ENCODE measurements around the gene RILPL2.
A peak's percentile ranks its signal among the peaks of the same experiment; 100 is the strongest.
"Not testable (repeated sequence)": the region's sequence is repeated elsewhere in the genome, so short reads cannot be mapped to it uniquely, and the experiment has no call there.

The RILPL2 gene, protein sequence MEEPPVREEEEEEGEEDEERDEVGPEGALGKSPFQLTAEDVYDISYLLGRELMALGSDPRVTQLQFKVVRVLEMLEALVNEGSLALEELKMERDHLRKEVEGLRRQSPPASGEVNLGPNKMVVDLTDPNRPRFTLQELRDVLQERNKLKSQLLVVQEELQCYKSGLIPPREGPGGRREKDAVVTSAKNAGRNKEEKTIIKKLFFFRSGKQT

DNA sequence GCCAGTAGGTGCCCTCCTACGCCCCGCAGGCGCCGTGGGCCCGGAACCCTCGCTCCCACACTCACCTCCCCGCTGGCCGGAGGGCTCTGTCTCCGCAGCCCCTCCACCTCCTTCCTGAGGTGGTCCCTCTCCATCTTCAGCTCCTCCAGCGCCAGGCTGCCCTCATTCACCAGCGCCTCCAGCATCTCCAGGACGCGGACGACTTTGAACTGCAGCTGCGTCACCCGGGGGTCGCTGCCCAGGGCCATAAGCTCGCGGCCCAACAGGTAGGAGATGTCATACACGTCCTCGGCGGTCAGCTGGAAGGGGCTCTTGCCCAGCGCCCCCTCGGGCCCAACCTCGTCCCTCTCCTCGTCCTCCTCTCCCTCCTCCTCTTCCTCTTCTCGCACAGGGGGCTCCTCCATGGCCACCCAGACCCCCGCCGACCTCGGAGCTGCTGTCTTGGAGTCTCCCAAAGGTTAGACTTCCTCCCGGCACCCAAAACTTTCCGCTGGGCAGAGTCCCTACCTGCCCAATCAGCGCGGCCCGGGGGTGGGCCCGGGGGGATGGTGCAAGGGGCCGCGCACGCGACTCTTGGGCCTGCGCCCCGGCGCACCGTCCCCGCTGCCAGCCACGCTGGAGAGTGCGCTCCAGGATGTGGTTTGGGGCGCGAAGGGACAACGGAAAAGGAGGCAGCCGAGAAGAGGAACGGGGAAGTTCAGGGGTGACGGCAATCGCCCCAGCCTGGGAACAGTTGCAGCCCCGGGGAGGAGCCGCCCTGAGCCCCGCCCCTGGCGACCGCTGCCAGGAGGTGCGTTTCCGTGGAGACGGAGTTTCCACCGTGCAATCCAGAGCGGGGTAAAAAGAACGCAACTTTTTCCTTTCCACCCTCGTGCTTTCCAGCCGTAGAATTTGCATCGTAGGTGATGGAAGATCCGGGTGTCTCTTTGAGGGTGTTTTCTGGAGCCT, at the start of gene RILPL2:
RILPL2 (minus strand) TSS at position 668 of the 948 bp plus-strand sequence; CDS start at position 404, 264 bp downstream.
- peak; percentile 68 for DNase-seq (ENCODE audit: low spot score)

DNA sequence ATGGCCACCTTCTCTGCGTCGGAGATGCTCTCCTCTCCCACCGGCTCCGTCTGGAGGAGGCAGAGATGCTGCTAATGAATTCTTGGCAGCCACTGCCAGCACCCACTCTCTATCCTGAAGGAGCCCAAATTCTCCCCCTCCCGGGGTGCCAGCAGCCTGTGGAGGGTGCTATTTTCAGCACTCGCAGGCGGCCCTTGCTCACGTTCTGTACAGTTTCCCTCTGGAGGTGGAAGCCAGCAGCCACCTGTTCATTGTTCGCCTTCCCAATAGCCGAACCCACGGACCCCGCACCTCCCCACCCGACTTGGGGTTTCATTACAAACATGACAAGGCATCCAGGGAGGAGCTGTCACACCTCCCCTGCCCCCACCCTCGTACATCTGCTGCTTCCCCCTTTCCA, 49.3 kb upstream of the RILPL2 start:
- no peak for DNase-seq (ENCODE audit: low spot score)

DNA sequence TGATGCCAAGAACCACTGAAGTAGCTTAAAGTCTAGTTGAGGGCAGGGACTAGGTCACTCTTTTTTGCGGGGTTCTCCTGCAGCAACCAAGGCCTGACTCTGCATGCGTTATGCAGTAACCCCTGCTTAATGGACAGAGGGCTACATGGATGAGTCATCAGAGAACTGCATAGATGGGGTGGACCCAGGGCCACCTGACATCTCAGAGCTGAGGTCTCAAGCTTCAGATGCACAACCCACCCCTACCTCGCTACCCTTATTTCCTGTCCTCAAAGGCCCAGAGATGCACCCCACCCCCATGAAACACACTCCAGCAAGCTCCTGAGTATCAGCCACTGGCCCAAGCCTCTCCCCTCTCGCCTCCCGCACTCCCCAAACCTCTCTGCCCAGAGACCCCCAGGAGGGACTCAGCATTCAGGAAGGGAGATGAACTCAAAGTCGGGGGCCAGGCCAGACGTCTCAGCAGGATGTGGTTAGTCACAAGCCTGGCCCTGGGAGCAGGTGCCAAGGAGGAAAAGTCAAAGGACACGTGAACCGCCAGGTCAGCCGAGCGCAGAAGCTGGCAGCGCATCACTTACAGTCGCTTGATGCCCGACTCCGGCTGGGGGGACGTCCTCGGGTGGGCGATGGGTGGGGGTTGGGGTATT, 47.2 kb upstream of the RILPL2 start:
- DNase-seq (ENCODE audit: low spot score), result no peak

DNA sequence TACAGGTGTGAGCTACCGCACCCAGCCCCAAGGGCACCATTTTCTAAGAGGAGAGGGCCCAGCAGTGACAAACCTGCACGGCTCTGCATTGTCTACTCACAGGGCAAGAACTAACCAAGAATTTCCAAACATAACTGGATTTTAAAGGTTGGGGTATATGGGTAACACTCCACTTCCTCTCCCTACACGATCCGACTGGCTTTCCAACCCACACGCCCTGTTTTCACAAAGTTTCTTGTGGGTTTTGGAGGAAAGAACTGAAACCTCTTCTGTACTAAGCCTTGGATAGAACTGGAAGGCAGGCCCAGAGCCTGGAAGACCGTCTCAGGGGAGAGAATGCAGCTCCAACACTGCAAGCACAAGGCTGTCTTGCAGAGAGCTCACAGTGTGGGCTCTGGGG, 46.4 kb upstream of the RILPL2 start:
- DNase-seq (ENCODE audit: low spot score), result no peak

DNA sequence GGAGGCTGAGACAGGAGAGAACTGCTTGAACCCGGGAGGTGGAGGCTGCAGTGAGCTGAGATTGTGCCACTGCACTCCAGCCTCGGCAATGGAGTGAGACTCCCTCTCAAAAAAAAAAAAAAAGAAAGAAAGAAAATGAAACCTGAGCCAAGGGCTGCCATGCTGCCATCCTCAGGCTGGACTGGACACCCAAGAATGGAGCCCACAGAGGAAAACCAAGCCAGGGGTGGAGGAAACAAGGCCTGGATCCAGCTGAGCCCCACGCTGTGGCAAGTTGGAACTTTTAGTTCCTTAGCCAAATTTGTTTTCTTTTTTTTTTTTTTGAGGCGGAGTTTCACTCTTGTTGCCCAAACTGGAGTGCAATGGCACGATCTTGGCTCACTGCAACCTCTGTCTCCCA, 44.8 kb upstream of the RILPL2 start:
- not testable (repeated sequence) for DNase-seq (ENCODE audit: low spot score)

DNA sequence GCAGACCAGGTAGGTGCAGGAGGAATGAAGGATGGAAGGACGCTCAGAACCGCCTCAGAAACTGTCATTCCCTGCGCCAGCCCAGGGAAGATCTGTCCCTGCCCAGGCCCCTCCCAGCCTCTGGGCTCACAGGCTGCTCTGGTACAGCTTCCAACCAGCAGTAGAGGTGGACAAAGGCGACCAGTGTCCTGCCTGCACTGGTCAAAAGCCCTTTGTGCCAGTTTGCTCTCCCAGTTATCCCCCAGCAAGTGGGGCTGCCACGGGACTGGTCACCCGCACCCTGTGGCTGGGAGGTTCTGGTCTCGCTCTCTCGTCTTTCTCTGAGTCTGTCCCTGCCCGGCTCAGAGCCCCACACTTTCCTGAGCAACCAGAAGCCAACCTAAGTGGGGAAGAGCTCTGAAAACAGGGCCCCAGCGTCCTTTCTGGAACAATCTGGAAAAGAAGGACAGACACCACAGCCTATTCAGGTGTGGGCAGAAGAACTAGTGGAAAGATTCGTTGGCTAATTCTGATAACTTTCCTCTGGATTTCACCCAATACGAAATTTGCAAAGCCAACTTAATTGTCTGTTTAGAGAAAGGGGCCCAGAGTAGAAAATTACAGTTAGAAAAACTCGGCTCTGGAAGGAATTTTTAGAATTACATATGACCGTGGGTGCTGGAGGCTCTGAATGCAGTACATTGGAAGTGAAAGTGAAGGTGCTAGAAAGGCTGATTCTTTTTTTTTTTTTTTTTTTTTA, 43.1 kb upstream of the RILPL2 start:
- DNase-seq (ENCODE audit: low spot score), result no peak

DNA sequence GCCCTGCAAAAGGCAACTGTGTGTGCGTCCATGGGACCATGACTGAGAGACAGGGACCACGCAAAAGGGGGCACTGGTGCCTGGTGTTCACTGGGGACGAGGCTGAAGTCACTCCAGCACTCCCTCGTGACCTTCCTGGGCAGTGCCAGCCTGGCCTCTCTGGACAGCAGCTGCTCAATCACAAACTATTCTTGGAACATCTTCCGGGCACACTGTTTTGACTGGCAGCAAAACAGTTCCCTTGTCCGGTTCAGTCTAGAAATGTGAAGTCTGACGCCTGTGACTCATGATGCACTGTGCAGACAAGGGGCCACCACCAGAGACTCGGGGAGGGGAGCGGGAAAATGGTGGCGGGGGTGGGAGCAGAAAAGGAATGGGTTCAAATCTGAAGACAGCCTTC, 42.3 kb upstream of the RILPL2 start:
- no peak for DNase-seq (ENCODE audit: low spot score)

DNA sequence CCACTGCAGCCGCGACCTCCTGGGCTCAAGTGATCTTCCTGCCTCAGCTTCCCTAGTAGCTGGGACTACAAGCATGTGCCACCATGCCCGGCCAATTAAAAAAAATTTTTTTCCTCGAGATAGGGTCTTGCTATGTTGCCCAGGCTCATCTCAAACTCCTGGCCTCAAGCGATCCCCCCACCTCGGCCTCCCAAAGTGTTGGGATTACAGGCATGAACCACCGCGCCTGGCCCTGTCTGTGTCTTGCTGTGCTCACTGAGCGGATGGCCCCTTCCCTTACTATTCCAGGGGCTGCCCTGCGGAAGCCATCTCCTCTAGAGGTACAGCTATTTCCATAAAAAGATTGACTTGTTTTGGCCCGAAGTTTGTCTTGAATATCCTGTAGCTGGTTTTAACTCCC, 41.6 kb upstream of the RILPL2 start:
- DNase-seq (ENCODE audit: low spot score), result no peak

DNA sequence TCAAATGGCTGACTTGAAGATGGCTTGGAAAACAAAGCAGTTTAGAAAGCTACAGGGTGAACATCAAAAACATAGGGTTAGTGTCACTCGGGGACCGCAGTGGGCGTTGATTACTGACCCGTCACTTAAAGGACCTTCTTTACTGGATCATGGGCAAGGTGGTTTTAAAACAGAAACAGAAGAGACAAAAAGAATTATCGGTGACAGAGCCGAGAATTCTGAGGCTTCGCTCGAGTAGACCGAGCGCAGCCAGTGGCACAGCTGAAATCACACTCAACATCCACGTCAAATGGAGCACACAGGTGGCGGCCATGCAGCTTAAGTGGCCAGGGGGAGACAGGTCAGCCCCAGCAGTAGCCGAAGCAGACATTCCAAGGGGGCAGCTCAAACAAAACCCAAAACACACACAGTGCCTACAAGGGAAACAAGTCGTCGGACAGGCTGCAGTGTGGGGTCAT, 38.8 kb upstream of the RILPL2 start:
- no peak for DNase-seq (ENCODE audit: low spot score)

DNA sequence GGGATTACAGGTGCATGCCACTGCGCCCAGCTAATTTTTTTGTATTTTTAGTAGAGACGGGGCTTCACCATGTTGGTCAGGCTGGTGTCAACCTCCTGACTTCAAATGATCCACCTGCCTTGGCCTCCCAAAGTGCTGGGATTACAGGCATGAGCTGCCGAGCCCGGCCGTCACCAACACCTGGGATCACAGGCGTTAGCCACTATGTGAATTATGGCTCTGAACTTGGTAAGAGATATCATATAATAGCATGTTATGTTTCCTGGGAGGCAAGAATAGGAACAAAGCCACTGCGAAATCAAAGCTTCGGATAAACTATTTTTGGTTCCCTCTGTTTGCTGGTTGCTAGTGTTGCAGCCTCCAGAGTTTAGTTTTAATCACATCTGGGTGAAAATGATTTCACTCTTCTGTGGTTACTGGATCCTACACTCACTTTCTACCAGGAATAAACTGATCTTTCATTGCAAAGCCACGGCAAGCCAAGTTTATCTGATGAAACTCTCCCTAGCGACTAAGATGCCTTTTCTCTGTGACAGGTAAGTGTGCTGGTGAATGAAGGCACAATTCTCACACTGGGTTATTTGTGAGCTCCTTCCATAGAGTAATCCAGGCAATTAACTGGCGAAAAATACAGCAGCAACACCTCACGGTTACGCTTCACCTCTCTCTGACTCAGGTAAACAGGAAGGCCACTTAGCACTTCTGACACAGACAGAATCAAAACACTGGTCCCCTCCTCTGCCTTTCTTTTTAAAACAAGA, 38.2 kb upstream of the RILPL2 start:
- no peak for DNase-seq (ENCODE audit: low spot score)

DNA sequence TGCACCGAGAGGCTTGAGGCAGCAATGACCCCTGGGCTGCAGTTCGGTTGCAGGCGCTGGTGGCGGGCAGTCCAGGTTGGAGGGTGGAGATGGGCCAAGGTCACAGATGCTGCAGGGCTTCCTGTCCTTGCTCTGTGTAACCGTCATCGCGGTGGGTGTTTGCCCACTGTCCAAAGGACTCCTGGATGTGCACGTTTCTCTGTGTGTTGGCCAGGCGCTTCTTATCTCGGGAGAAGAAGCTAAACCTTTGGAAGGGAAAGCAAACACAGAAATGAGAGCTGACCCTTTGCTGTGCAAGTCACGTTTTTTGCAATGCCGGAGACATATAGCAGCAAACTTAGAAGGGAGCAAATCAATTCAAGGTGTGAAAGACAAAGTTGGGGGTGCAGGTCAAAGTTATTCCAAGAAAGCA, 36.0 kb upstream of the RILPL2 start:
- DNase-seq (ENCODE audit: low spot score), result no peak

DNA sequence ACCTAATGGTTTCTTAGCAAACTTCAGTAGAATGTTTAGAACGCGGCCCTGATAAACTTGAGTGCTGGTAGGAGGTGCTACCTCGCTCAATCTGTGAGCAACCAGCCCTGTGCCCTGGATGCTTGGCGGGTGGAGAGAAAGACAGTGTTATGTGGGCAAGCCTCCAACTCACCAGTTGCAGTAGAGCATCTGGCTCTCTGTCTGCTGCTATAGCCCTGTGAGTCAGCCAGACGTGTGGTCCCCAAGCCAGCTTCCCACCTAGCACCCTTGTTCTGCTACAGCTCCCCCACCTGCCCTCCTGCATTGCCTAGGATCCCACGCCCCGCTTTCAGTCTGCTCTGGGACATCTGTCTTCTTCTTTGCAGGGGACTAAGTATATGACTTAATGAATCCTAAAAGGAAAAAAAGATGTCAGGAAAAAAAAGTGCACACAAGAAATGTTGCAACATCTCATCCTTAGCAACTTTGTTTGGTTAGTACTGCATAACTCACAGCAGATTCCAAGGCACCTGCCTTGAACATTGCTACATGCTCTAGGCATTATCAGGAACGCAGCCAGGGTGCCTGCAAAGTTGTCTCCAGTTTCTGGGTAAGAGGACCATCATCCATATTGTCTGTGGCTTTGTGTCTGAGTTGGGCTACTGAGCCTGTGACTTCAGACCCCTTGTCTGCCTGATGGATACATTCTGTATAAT, 35.0 kb upstream of the RILPL2 start:
- DNase-seq (ENCODE audit: low spot score), result no peak

DNA sequence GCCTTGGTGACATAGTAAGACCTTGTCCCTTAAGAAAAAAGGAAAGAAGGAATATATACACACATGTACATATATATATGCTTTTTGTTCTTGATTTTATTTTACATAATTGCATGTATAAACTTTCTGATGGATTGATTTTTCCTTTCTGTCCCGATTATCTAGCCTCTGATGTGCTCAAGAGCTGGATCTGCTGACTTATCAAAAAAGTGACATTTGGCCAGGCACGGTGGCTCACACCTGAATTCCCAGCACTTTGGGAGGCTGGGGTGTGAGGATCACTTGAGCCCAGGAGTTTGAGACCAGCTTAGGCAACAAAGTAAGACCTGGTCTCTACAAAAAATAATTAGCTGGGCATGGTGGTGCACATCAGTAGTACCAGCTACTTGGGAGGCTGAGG, 33.5 kb upstream of the RILPL2 start:
- no peak for DNase-seq (ENCODE audit: low spot score)

DNA sequence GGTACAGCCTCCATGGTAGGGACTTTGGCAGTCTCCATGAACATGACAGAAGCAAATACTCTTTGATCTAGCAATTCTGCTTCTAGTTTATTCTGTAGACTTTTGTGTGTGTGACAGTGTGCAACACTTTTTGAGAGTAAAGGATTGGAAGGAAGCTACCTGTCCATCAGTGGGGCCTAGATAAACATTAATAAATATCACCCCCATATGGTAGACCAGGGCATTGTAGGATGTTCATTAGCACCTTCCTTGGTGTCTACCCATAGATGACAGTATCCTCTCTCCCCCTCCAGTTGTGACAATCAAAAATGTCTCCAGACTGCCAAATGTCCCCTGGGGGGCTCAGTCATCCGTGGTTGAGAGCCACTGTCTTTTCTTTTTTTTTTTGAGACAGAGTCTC, 32.3 kb upstream of the RILPL2 start:
- no peak for DNase-seq (ENCODE audit: low spot score)

DNA sequence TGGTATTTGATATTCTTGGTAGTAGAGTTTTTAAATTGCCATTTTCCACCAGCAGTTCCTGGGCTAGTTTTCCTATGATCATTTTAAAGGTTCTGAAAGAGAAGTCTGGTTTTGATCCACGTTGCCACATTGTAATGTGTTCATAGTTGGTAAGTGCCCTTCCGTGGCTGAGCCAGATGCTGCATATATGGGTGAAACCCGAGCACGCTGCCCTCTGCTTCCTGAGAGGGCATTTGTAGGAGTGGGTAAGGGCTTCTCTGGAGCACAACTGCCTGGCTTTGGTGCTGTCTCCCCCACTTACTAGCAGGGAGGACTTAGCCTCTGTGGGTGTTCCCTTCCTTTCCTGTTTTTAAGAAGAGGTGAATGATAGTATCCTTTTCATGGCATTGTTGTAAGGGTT, 28.6 kb upstream of the RILPL2 start:
- DNase-seq (ENCODE audit: low spot score), result no peak

DNA sequence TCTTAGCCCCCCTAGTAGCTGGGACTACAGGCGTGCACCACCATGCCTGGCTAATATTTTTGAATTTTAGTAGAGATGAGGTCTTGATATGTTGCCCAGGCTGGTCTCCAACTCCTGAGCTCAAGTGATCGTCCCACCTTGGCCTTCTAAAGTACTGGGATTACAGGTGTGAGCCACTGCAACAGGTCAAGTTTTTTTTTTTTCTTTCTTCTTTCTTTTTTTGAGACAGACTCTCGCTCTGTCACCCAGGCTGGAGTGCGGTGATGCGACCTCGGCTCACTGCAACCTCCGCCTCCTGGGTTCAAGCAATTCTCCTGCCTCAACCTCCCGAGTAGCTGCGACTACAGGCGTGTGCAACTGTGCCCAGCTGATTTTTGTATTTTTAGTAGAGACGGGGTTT, 26.7 kb upstream of the RILPL2 start:
- not testable (repeated sequence) for DNase-seq (ENCODE audit: low spot score)

DNA sequence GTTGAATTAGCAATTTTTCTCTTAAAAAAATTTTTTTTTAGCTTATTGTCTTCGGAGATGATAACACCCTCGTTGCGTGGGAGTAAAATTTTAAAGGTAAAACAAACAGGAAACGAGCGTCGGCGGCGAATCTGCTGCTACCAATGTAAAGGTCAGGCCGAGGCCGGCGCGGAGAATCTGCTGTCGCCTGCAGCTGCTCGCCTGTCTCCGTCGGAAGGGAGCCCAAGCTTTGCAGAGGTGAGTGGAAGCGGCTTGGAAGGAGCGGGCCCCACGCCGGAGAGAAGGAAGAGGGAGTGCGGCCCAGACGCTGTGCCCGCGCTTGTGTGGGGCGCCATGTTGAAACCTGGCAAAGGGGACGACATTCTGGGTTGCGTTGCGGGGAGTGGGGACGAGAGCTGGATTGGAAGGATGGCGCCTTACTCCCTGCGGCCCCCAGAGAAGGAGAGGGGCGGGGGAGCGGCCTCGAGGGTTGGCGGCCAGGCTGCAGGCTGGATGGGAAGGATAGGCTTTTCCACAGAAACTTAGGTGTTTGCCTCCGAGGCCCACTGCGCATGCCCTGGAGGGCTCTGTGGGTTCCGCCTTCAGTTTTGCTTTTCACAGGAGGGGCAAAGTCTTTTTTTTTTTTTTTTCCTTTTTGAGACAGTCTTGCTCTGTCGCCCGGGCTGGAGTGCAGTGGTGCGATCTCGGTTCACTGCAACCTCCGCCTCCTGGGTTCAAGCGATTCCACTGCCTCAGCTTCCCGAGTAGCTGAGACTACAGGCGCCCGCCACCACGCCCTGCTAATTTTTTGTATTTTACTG, 21.7 kb upstream of the RILPL2 start, which contains the start of gene SNRNP35:
SNRNP35 (plus strand) TSS at position 160 of the 800 bp plus-strand sequence. CDS start 7,402 bp downstream, outside the sequence.
- peak; percentile 32 for DNase-seq (ENCODE audit: low spot score)

DNA sequence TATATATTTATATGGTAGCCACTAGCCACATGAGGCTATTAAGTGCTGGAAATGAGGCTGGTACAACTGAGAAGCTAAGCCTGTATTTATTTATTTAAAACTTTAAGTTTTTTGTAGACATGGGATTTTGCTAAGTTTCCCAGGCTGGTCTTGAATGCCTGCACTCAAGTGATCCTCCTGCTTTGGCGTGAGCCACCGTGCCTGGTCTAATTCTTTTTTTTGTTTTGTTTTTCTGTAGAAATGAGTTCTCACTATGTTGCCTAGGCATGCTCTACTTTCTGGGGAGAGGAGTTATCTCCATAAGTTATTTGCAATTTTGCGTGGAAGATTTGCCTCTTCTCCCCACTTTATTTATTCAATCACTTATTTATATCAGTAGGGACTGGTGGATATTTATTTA, 16.7 kb upstream of the RILPL2 start:
- DNase-seq (ENCODE audit: low spot score), result no peak

DNA sequence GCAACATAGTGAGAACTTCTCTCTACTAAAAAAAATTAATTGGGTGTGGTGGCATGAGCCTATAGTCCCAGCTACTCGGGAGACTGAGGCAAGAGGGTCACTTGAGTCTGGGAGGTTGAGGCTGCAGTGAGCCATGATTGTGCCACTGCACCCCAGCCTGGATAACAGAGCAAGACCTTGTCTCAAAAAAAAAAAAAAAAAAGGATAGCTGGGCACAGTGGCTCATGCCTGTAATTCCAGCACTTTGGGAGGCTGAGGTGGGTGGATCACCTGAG, 15.7 kb upstream of the RILPL2 start:
- not testable (repeated sequence) for DNase-seq (ENCODE audit: low spot score)

DNA sequence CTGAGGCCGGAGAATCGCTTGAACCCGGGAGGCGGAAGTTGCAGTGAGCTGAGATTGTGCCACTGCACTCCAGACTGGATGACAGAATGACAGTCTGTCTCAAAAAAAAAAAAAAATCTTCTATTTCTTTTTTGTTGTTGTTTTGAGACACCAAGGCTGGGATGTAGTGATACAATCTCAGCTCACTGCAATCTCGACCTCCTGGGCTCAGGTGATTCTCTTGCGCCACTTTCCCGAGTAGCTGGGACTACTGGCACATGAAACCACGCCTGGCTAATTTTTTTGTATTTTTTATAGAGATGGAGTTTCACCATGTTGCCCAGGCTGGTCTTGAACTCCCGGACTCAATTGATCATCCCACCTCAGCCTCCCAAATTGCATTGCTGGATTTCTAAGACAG, 14.2 kb upstream of the RILPL2 start:
- DNase-seq (ENCODE audit: low spot score), result no peak
